Endothelial cell of umbilical vein (primary cell): Measurements from ENCODE around the gene CFAP210. TPM values are rescaled to one million over a fixed set of nuclear protein-coding genes. Genes with fewer than 3 reads are reported as not detected.

ENCODE experiments used
- BruUV-seq: library from RNA; stranded (reverse); fragments of 400-500 nt; replicated peaks from 2 replicates; lab custom pipeline; 2021; lab: Mats Ljungman, UMichigan
- CTCF ChIA-PET: fragments of 300-600, 350-600 bp; sonication (Branson Sonifier 250); formaldehyde crosslinking; loops from one replicate; lab custom pipeline; 2021; ENCODE audit warnings: antibody characterized with exemption, inconsistent platforms; lab: Charles Lee
- POLR2A ChIA-PET: fragments of 300-600, 350-600 bp; sonication (Branson Sonifier 250); formaldehyde crosslinking; loops from one replicate; lab custom pipeline; 2021; ENCODE audit warnings: antibody characterized with exemption, inconsistent platforms; lab: Charles Lee
- DNase-seq: peaks from one replicate; pipeline ENCODE4 v3.0.0-alpha.2; 2011; ENCODE audit warnings: low read depth, low spot score
- FAIRE-seq: peaks from 2 replicates; lab custom pipeline; 2011; peaks lifted over from hg19 to GRCh38; lab: Jason Lieb, UNC
- H2AFZ ChIP-seq: 2 replicates; pipeline ENCODE4 v1.6.0; 2012; ENCODE audit warnings: low read depth, low read length, control low read depth, inconsistent platforms
- H3K27ac ChIP-seq: 2 replicates; pipeline ENCODE4 v1.5.1; 2011; ENCODE audit warnings: low read depth, mild to moderate bottlenecking, control low read depth, low read length, moderate library complexity; ENCODE audit not compliant: insufficient read depth
- H3K27me3 ChIP-seq, 2 experiments: 2 replicates each; pipeline versions ENCODE4 v1.6.0 to v1.6.1; 2011; ENCODE audit warnings: low read length in 2 of 2, mixed read lengths in 1 of 2; ENCODE audit not compliant: control insufficient read depth in 2 of 2, insufficient read depth in 2 of 2
- H3K36me3 ChIP-seq, 2 experiments: 2 replicates in 1 of 2; 3 replicates in 1 of 2; pipeline ENCODE4 v1.5.1; 2011; ENCODE audit warnings: low read length in 2 of 2, mild to moderate bottlenecking in 1 of 2, moderate library complexity in 1 of 2; ENCODE audit not compliant: control insufficient read depth in 2 of 2, insufficient read depth in 2 of 2; ENCODE audit errors: extremely low read depth in 1 of 2
- H3K4me1 ChIP-seq: 3 replicates; pipeline ENCODE4 v1.5.1; 2011; ENCODE audit warnings: mild to moderate bottlenecking, low read length; ENCODE audit not compliant: control insufficient read depth, insufficient read depth; ENCODE audit errors: extremely low read depth
- H3K4me2 ChIP-seq: 2 replicates; pipeline ENCODE4 v1.6.1; 2011; ENCODE audit warnings: low read length, control low read depth, mixed read lengths; ENCODE audit not compliant: insufficient read depth
- H3K4me3 ChIP-seq, 3 experiments: fragments of 200-600 bp in 1 of 3; sonication (generic), shearing (Covaris generic) in 1 of 3; replicated peaks in 1 of 3; 2 replicates each; pipeline ENCODE4 v1.5.1; 2011 to 2016; ENCODE audit warnings: control low read depth in 3 of 3, low read length in 3 of 3, mild to moderate bottlenecking in 2 of 3, inconsistent platforms in 1 of 3, low read depth in 1 of 3, moderate library complexity in 1 of 3; ENCODE audit not compliant: insufficient read depth in 1 of 3
- H3K79me2 ChIP-seq: 2 replicates; pipeline ENCODE4 v1.6.0; 2012; ENCODE audit warnings: low read length, inconsistent platforms; ENCODE audit not compliant: control insufficient read depth, insufficient read depth
- H3K9ac ChIP-seq: replicated peaks from 2 replicates; pipeline ENCODE3; 2011; ENCODE audit warnings: low read length, control low read depth; ENCODE audit not compliant: insufficient read depth; ENCODE audit errors: extremely low read depth
- H3K9me1 ChIP-seq: replicated peaks from 3 replicates; pipeline ENCODE4 v1.6.0; 2011; ENCODE audit warnings: mild to moderate bottlenecking, low read length; ENCODE audit not compliant: control insufficient read depth, insufficient read depth; ENCODE audit errors: extremely low read depth
- H3K9me3 ChIP-seq: replicated peaks from 2 replicates; pipeline ENCODE4 v1.5.1; 2012; ENCODE audit warnings: low read length, inconsistent platforms; ENCODE audit not compliant: control insufficient read depth, insufficient read depth
- H4K20me1 ChIP-seq: replicated peaks from 2 replicates; pipeline ENCODE3; 2011; ENCODE audit warnings: mild to moderate bottlenecking, low read length; ENCODE audit not compliant: control insufficient read depth, insufficient read depth; ENCODE audit errors: extremely low read depth
- EZH2 ChIP-seq: IDR thresholded peaks from 2 replicates; pipeline ENCODE4 v1.6.1; 2012; ENCODE audit warnings: borderline replicate concordance, low read depth, mild to moderate bottlenecking, moderate library complexity, low read length, inconsistent platforms; ENCODE audit not compliant: severe bottlenecking
- FOS ChIP-seq: IDR thresholded peaks from 2 replicates; pipeline ENCODE4 v1.6.1; 2011; ENCODE audit warnings: mild to moderate bottlenecking, low read length, moderate library complexity, borderline replicate concordance; ENCODE audit not compliant: insufficient read depth
- GATA2 ChIP-seq: IDR thresholded peaks from 2 replicates; pipeline ENCODE4 v1.7.0; 2011; ENCODE audit warnings: low read depth, mild to moderate bottlenecking, moderate library complexity, mixed read lengths, low read length; ENCODE audit not compliant: insufficient read length, insufficient read depth
- JUN ChIP-seq: IDR thresholded peaks from 2 replicates; pipeline ENCODE4 v1.6.1; 2011; ENCODE audit warnings: borderline replicate concordance, low read depth; ENCODE audit not compliant: insufficient read length, insufficient read depth
- MYC ChIP-seq: IDR thresholded peaks from one replicate; pipeline ENCODE4 v1.6.1; 2011; ENCODE audit warnings: mild to moderate bottlenecking, low read depth, low read length
- POLR2A ChIP-seq: IDR thresholded peaks from 2 replicates; pipeline ENCODE4 v1.6.1; 2012; ENCODE audit warnings: low read depth, mild to moderate bottlenecking, control low read depth, low read length
- POLR2AphosphoS5 ChIP-seq: IDR thresholded peaks from 2 replicates; pipeline ENCODE4 v1.6.1; 2012; ENCODE audit warnings: low read depth, mild to moderate bottlenecking, control low read depth, low read length, moderate library complexity; ENCODE audit not compliant: insufficient read depth
- dilution Hi-C: fragments of 300-500 bp; cut with MboI; formaldehyde crosslinking; loops from one replicate; pipeline ENCODE4 v1.15.0; 2019; ENCODE audit warnings: low sequenced_read_pairs; ENCODE audit not compliant: extremely low pct_ligation_motif_present
- intact Hi-C: fragments of 100-400 bp; cut with micrococcal nuclease; formaldehyde crosslinking; loops from one replicate; pipeline ENCODE4 v1.10.0; 2022
- polyA plus RNA-seq, 4 experiments: library from polyadenylated mRNA; depleted of rRNA in 3 of 4; stranded (reverse) in 3 of 4; unstranded in 1 of 4; fragments of >200 nt; gene quantifications; 2 replicates each; pipeline versions ENCODE4 v1.2.1 to v1.2.3, GENCODE V29; 2011 to 2012; ENCODE audit warnings: missing spikeins in 1 of 4
- total RNA-seq: library from RNA; stranded (reverse); gene quantifications from 2 replicates; pipeline ENCODE4 v1.2.3, GENCODE V29; 2021
- TF ChIP-seq, protein P1 (sequence below): IDR thresholded peaks from 2 replicates; pipeline ENCODE4 v1.6.1; 2011; ENCODE audit not compliant: insufficient read depth, insufficient read length
- TF ChIP-seq, protein P2 (sequence below), 2 donors: IDR thresholded peaks; 1 replicate in 1 of 2; 2 replicates in 1 of 2; pipeline ENCODE4 v1.5.1; 2011; ENCODE audit warnings: low read length in 2 of 2, mild to moderate bottlenecking in 2 of 2, moderate library complexity in 2 of 2, control low read depth in 1 of 2, inconsistent platforms in 1 of 2, low read depth in 1 of 2; ENCODE audit not compliant: insufficient read depth in 1 of 2; ENCODE audit errors: extremely low read depth in 1 of 2

The CFAP210 gene
- total and polyA plus RNA-seq, 2 donors (not counting 3 experiments of a cell fraction or from before 2014, with no cell fraction given) = not detected

DNA sequence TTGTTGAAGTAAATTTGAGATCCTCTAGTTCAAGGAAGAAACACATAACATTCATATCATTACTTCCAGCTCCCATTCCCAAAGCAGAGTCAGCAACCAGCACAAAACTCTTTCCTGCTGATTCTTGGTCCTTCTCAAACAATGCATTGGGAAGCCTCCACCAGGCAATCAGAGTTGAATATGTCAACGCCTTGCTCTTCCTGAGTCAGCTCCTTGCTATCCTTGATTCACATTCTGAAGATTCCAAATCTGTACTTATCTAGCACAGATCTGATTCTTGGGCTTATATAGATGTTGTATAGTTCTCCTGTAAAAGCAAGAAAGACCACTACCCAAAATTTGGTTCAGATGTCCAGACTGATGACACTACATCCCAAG is 29.6 kb downstream of the CFAP210 start:
- no peak for TF ChIP-seq MYC
- TF ChIP-seq GATA2 = no peak
- no peak for TF ChIP-seq FOS
- TF ChIP-seq, protein P1, sequence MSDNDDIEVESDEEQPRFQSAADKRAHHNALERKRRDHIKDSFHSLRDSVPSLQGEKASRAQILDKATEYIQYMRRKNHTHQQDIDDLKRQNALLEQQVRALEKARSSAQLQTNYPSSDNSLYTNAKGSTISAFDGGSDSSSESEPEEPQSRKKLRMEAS = no peak
- TF ChIP-seq POLR2AphosphoS5 = no peak
- TF ChIP-seq, protein P2, sequence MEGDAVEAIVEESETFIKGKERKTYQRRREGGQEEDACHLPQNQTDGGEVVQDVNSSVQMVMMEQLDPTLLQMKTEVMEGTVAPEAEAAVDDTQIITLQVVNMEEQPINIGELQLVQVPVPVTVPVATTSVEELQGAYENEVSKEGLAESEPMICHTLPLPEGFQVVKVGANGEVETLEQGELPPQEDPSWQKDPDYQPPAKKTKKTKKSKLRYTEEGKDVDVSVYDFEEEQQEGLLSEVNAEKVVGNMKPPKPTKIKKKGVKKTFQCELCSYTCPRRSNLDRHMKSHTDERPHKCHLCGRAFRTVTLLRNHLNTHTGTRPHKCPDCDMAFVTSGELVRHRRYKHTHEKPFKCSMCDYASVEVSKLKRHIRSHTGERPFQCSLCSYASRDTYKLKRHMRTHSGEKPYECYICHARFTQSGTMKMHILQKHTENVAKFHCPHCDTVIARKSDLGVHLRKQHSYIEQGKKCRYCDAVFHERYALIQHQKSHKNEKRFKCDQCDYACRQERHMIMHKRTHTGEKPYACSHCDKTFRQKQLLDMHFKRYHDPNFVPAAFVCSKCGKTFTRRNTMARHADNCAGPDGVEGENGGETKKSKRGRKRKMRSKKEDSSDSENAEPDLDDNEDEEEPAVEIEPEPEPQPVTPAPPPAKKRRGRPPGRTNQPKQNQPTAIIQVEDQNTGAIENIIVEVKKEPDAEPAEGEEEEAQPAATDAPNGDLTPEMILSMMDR (IDR thresholded peaks at IDR 0.05; ENCODE audit: extremely low read depth in 1 of 2, insufficient read depth in 1 of 2, low read depth in 1 of 2, low read length in 2 of 2) = no peak
- no peak for TF ChIP-seq JUN
- no peak for TF ChIP-seq POLR2A
- no peak for TF ChIP-seq EZH2
- no TSS peak for BruUV-seq
- no peaks in the 10 kb centered on the region for H3K9me1 ChIP-seq
- no peak overlapping the region for H3K4me3 ChIP-seq
- CTCF ChIA-PET = interaction anchor here (0.7 kb wide), 1 partner anchor 8 kb away, joined by 3 read pairs; no protein-coding TSS in a partner anchor
- H3K79me2 ChIP-seq = no peaks in the 10 kb centered on the region
- H3K4me1 ChIP-seq = no peaks in the 10 kb centered on the region
- no peaks in the 10 kb centered on the region for H4K20me1 ChIP-seq
- no peak overlapping the region for H3K9ac ChIP-seq
- FAIRE-seq (no peak), DNase-seq (peak; percentile 10)
- no peaks in the 10 kb centered on the region for H3K9me3 ChIP-seq
- no peak overlapping the region for H2AFZ ChIP-seq
- dilution Hi-C loops (no loop called here), intact Hi-C loops (loop anchor here (2.0 kb wide), 1 partner anchor 22 kb away; no protein-coding TSS in a partner anchor)
- no peak overlapping the region for H3K4me2 ChIP-seq
- H3K36me3 ChIP-seq = no peaks in the 10 kb centered on the region
- POLR2A ChIA-PET = no interaction called here
- peaks cover 4 to 8% of the 10 kb centered on the region in 2 experiments for H3K27me3 ChIP-seq
- no peak overlapping the region for H3K27ac ChIP-seq
